NCI-H146 treated with DMSO at 0.1 percent for 48 hours (cell line): ENCODE data around the gene MGLL.
"Not testable (repeated sequence)": the region's sequence is repeated elsewhere in the genome, so short reads cannot be mapped to it uniquely, and the experiment has no call there.

ENCODE experiments used
- DNase-seq: peaks from one replicate; lab custom pipeline; 2025; ENCODE audit not compliant: unreplicated experiment; lab: John Stamatoyannopoulos, UW

Gene MGLL

DNA sequence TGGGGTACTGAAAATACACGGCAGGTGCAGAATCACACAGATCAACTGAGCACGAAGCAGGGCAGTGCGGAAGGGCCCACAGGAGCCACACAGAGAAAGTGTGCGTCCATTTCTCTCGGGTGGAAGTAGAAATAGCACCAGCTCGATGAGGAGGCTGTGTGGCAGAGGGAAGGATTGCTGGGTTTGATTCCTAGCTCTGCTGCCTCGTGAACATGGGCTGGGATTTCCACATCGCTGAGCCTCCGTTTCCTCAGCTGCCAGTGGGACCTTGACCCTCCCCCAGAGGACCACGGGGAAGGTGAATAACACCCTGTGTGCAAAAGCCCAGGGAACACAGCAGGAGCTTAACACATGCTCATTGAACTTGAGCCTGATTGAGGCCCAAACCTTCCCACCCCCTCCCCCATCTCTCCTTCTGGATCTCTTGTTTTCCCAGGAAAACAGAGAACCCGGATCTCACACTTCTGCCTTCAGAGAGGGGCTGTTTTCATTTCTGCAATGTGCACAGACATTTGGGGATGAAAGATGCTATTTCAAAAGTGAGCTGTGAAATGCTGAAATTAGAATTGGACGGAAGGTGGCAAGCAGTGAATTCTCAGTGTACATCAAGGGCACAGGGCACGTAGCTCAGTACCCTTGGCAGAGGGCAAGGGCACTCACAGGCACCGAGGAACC lies 111.2 kb downstream of the MGLL start:
- no peak for DNase-seq

DNA sequence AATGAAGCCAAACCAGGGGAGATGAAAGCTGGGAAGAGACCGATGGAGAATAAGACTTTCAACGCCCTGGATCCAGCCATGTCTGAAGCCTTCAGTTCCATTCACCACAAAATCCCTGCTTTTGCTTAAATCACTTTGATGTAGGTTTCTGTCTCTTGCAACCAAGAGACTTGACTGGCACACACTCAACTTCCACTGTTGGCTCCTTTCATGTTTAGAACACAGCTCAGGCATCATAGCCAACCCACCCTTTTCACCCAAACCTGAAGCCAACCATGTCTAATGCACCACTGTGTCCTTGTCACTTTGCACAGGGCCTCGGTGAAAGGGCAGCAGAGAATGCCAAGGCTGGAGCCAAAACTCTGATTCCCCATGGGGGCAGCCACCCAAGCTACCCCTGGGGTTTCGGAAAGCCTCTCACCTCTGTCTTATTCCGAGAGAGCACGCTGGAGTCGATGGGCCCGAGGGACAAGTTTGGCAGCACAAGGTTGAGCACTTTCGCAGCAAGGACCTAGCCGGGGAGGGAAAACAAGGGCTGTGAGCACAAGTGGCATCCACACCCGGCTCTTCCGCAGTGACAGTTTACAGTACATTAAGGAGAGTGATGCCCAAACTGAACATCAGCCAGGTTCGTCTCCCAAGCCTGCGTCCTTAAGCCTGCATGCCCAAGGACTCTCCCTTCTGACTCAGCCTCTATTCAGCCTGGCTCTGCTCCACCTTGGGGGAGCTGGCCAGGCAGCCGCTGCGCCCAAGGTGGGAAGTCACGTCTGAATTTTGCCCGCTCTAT lies 112.0 kb downstream of the MGLL start:
- DNase-seq = no peak

DNA sequence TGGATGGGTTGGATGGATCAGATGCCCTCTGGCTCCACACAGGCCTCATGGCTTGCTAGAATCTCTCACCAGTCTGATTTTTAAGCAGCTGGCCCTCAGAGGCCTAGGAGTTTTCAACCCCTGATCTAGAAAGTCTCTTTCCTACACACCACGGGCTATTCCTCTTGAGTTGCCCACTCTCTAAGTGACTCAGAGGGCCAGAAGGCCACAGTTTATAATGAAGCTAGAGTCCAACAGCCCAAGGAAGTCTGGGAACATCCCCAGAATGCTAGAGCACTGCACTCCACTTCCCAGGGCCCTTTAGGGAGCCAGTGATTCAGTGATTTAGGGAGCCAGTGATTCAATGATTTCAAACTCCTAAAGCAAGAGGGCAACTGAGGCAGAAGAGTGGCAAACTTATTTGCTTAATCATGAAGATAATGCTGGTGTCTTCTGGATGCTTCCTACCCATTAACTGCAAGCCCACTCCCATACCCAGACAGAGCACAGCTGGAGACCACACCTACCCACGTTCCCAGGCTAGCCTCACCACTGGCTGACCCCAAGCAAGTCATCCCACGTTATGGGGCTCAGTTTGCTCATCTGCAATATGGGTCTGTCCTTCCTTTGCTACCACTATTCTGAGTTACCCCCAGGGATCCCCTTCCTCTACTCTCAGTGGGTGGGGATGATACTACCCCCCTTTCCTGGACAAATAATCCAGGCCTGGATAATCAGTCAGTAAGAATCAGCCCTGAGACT lies 112.8 kb downstream of the MGLL start:
- DNase-seq = no peak

DNA sequence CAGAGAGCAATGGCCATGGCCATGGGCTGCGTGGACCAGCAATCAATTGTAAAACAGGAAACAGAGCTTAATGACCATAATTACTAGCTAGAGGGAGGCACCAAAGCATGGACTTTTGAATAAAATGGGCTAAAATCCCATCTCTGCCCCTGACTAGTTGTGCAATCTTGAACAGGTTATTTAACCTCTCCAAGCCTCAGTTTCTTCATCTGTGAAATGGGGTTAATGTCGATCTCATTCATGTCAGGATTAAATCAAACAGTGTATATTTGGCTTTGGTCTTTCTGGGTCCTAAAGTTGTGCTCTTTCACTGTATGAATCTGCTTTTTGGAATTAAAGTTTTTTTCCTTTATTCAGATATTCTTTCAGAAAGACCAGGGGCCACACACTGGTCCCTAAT lies 113.5 kb downstream of the MGLL start:
- DNase-seq = no peak

DNA sequence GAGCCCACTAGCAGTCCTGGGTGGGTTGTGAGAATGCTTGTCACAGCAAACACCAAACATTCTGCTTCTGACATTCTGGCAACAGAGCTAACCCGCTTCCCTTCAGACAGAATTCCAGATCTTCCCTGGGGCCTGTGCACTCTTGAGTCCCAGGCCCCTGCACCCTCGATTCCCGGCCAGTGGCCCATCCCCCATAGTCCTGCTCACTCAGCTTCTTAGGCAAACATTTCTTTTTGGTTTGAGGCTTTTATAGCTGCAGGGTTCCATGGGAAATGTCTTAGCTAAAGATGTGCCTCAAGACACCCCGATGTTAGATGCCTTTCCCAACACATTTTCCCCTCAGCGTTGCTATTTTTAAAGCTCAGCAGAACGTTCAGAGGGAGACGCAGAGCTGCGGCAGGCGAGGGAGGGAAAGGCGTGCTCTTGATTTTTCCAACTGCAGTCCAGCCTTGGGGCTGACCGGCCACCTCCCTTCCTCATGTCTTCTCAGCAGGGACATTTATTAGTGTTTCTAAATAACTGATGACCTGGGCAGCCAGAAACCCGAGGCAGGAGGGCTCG lies 114.4 kb downstream of the MGLL start:
- no peak for DNase-seq

DNA sequence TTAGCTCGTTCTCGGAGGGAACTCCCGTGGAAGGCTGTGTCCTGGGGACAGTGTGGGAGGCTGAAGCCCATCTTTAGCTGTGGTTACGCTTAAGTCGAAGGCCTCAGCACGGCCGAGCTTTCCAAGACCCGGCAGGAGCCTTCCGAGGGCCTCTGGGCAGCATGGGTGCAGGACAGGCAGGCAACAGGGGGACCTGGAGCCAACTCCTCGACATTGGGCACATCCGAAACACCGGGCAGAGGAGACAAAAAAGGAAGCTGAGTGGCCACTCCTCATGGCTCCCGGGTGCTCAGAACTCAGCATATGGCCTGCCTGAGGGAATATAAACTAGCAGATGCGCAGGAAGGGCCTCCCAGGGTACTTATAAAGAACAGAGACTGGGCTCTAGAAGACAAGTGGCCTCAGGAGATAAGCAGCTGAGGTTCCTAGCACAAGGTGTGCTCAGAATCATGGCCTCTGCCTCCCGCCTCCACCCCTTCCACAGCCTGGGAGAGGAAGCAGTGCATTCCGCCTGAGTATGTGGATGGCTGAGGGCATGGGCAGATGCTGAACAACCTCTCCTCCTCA lies 115.4 kb downstream of the MGLL start:
- no peak for DNase-seq

DNA sequence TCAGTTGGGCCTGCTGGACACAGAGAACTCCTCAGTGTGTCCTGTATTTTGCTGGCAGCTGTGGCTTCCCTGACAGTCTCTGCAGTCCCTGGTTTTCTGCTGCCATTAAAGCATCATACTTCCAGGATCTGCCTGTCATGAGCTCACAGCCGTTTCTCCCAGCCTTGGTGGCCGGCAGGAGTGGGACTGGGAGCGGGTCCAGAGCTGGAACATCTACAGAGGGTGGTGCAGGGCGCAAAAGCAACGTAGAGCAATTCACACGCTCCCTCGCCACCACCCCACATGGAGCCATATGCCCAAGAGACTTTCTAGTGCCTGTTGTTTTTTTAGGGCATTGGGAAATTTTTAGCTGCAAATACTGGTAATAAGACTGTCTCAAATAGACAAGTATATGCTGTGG lies 116.0 kb downstream of the MGLL start:
- no peak for DNase-seq

DNA sequence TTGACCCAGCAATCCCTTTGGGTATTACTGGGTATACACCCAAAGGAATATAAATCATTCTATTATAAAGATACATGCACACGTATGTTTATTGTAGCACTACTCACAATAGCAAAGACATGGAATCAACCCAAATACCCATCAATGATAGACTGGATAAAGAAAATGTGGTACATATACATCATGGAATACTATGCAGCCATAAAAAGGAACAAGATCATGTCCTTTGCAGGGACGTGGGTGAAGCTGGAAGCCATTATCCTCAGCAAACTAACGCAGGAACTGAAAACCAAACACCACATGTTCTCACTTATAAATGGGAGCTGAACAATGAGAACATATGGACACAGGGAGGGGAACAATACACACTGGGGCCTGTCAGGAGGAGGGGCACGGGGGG lies 117.5 kb downstream of the MGLL start:
- DNase-seq = not testable (repeated sequence)

DNA sequence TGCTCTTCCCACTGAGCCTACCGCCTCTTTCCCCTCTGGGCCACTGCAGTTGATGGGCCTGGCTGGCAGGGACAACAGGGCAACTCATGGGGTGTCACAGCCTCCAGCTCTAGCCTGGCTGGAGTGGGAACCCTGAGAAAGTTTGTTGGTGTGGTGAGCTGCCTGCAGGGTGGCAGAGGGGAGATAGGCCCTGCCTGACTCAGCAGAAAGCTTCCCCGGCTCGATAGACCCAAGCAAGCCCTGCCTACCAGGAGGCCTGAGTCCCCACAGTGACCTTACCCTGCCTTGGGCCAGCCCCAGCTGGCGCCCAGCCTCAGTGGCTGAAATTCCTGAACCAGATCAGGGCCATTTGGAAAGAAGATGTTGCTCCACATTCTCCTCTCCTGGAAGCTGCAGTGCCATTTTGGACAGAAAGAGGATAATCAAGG lies 120.2 kb downstream of the MGLL start:
- no peak for DNase-seq

DNA sequence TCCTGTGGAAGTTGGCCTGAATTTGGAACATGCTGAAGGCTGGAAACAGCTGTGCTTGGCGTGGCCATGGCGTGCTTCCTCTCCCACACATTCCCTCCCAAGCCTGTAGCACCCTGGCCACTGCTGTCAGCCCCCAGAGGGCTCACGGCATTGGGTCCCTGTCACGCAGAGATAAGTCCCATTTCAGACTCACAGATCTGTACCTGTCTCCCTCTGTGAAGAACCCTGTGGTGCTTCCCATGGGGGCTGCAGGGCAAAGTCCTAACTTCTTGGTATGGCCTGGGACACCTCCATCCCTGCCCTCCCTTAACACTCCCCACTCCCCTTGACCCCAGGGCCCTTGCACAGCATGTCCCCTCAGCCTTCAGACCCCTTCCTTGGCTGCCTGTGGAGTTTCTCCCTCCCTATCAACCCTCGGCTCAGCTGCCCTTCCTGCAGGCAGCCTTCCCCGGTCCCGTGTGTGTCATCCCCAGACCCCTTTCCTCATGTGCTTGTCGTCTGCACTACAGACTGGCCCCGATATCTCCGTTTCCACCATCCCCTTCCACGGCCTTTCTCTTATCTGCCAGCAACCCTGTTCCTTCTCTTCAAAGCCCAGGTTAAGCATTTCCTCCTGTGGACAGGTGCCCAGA lies 120.9 kb downstream of the MGLL start:
- no peak for DNase-seq

DNA sequence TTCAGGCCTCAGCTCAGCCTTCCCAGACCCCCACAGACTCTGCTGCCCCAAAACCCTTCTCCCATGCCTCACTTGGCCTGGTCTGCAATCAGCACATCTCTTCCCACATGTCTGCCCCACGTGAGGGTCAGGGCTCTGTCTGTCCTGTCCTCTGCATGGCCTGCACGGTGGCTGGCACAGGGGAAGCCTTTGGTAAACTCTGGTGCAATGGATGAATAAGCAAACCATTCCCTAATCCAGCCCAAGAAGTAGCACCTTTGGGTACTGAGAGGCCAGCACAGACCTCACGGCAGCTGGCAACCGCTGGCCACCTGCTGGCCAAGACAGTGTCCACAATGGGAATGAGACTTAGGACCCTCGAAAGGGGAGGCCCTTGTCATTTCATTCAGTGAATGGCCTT lies 121.9 kb downstream of the MGLL start:
- DNase-seq = no peak

DNA sequence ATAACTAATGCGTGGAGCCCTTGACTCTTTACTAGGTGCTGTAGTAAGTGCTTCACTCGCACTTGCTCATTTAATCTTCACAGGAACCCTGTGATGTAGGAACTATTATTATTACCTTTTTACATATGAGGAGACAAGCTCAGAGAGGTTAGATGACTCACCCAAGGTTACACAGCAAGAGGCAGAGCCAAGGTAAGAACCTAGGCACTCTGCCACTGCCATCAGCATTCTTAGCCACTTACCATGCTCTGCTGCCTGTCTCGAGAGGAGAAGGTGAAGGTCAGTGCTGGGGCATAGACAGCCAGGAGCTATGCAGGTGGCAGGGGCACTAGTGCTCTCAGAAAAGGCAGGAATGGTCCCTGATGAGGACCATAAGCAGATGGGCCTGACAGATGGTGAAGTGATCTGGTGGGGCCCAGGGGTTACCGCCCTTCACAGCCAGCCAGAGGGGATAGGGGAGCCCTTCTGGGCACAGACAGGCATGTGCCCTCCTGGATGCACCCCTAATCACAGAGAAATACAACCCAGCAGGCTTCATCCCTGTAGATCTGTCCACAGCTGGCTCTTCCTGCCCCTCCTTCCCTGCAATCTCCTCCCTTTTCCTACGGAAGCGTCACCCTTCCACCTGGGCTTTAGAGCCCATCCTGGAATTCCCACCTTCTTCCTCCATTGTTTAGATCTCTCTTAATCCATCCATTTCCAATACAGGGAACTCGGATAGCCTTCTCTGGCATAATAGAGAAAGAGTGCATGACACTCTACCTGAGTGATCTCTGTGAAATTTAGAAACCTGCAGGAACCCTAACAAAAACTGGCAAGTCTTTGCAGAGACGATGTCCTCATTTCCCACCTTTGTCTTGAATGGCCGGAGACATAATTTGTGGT lies 122.7 kb downstream of the MGLL start:
- no peak for DNase-seq

DNA sequence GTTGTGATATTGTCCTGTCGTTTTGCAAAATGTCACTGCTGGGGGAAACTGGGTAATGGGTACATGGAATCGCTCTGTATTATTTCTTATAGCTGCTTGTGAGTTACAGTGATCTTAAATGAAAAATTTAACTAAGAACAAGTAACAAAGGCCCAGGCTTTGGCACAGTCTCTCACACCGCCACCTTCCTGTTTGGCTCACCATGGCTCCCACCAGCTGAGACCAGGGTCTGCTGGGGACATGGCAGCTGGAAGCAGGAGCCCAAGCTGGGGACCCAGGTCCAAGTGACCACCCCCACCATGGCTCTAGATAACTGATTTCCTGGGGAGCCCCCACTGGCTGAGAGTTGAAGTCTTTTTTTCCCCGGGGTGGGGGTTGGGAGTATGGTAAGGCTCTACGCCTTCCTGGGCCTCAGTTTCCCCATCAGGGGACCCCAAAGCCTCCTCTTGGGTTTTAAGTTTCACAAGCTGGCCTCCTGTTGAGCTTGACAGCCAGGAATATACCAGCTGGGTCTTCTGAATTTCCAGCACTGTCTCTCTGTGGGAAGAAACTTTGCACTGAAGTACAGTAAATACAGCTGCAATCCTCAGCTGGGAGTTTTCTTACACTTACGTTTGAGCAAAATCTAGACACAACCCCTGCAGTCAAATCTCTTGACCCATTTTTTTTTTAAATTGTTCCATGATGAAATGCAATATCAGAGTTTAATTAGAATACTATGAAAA lies 123.5 kb downstream of the MGLL start:
- DNase-seq = no peak

DNA sequence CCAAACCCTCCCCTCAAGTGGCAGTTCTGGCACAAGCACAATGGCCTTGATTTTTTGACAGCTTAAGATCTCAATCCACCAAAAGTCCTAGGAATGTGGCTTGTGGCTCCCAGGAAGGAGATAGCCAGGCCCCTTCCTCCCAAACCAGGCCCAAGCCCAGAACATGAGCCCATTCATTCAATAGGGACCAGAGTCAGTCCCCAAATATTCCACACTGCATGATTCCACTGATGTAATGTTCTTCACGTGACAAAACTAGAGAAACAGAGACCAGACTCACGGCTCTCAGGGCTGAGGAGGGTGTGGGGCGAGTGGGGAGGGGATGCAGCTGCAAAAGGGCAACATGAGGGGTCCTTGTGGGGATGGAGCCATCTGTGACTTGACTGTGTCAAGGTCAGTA lies 124.0 kb downstream of the MGLL start:
- DNase-seq = no peak

DNA sequence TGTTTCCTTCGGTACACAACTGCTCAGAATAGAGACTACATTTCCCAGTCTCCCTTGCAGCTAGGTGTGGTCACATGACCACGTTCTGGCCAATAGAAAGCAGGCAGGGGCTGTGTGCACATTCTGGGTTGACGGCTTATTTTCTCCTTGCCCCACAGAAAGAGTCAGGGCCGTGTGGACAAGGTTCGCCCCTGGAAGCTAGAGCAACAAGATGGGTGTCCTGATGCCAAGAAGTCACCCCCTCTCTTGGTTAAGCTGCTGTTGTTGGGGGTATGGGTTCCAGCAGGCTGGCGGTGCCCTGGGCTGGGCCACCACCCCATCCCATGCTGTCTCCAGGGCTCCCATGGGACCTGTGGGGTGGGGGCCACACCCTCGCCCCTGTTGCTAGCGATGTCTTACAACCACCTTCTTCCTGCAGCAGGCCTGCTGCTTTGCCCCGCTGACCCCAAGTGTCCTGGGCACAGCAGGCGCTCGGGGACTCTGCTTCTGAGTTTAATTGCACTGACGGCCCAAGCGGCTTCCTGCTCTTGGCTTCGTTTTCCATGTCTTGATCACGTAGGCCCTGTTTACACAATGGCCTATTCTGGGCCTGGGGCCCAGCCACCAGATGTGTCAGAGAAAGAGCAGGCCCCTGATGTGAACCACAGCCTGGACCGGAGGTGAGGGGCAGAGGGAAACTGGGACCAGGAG lies 124.6 kb downstream of the MGLL start:
- DNase-seq = peak; percentile 67

DNA sequence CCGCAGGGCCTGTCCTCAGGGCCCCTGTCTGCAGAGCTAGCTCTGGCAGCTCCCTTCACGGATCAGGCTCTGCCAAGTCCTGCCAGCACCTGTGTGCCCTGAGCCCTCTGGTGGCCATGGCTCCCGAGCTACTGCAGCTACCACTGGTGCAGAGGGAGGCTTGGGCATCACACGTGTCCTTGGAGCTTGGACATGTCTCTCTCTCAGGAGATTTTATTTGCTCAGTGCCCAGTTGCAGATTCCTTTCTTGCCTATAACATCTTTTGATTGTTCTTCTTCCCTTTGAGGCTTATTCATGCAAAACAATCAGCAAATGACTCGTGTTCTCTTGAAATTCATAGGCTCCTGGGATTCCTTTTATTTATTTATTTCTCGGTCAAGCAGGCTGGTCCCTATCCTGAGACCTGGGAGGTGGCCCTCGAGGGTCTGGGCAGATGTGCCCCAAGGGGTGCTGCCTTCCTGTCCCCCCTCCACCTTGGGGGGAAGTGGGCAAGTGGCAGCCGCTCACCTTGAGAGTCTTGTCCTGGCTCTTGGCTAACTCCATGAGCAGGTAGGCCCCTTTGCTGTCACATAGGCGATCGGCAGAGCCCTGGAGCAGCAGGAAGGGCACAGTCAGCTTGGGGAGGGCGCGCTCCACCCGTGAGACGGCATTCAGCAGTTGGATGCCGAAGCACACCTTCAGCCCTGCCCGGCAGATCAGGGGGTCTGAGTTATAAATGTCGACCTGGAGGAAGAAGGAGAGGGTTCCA lies 127.7 kb downstream of the MGLL start:
- peak; percentile 20 for DNase-seq

DNA sequence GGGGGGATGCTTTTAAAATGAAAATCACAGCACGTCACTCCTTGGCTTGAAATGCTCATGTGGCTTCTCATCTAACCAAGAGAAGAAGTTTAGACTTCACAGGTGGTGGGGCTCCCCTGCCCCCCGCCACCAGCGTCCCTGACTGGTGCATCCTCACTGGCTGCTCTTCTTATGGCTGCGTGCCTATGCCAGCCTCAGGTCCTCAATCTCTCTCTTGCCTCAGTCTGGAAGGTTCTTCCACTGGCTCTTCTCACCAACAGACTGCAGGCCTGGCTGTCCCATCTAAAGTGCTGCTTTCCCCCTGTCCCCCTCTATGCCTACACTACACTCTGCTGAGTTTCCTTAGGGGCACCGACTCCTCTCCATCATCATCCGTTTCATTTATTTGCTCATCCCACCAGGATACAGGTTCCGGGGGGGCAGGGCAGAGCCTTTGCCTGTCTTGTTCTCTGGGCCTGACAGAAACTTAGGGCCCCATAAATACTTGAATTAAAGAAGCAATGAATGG lies 128.9 kb downstream of the MGLL start:
- no peak for DNase-seq
